Effector memory CD8-positive, alpha-beta T cell (primary cell): ENCODE measurements around the gene PPP2R5D.

Experiments
- ATAC-seq: fragments of 150-1000 bp; cut with Tn5 transposase; replicated peaks from 2 replicates; pipeline ENCODE4 v1.10.0; 2021; ENCODE audit warnings: mild to moderate bottlenecking, moderate library complexity
- DNase-seq, 3 experiments: peaks; one replicate each; pipeline ENCODE4 v3.0.0; 2021
- H3K27ac Mint-ChIP-seq, 2 donors: one replicate each; pipeline ENCODE4 v1.8.0; 2022; ENCODE audit warnings: mild to moderate bottlenecking in 2 of 2, mixed read lengths in 2 of 2, moderate library complexity in 2 of 2
- H3K27me3 Mint-ChIP-seq, 2 donors: one replicate each; pipeline ENCODE4 v1.8.0; 2022; ENCODE audit warnings: mixed read lengths in 2 of 2
- H3K36me3 Mint-ChIP-seq: one replicate; pipeline ENCODE4 v1.8.0; 2022; ENCODE audit warnings: mild to moderate bottlenecking, moderate library complexity, mixed read lengths; ENCODE audit not compliant: insufficient read depth
- H3K4me1 Mint-ChIP-seq, 2 donors: one replicate each; pipeline ENCODE4 v1.8.0; 2022; ENCODE audit warnings: low read depth in 2 of 2, mixed read lengths in 2 of 2
- H3K4me3 Mint-ChIP-seq, 2 donors: one replicate each; pipeline ENCODE4 v1.8.0; 2022; ENCODE audit warnings: mild to moderate bottlenecking in 2 of 2, mixed read lengths in 2 of 2, moderate library complexity in 2 of 2
- H3K9me3 Mint-ChIP-seq, 2 donors: one replicate each; pipeline ENCODE4 v1.8.0; 2022; ENCODE audit warnings: mixed read lengths in 2 of 2

Gene PPP2R5D

GRCh38 chr6:43013097-43013842, 28.9 kb downstream of the PPP2R5D start:
- peak overlapping the region; percentile 94 to 97 for H3K27ac Mint-ChIP-seq
- peaks cover 21% of the 10 kb centered on the region for H3K36me3 Mint-ChIP-seq
- DNase-seq (peak in 1 of 3 experiments; percentile 3), ATAC-seq (peak; percentile 21)
- H3K9me3 Mint-ChIP-seq = no peaks in the 10 kb centered on the region
- H3K4me1 Mint-ChIP-seq = peaks cover 42 to 54% of the 10 kb centered on the region in 2 donors
- H3K27me3 Mint-ChIP-seq = no peaks in the 10 kb centered on the region
- H3K4me3 Mint-ChIP-seq = peak overlapping the region; percentile 90 to 95

DNA sequence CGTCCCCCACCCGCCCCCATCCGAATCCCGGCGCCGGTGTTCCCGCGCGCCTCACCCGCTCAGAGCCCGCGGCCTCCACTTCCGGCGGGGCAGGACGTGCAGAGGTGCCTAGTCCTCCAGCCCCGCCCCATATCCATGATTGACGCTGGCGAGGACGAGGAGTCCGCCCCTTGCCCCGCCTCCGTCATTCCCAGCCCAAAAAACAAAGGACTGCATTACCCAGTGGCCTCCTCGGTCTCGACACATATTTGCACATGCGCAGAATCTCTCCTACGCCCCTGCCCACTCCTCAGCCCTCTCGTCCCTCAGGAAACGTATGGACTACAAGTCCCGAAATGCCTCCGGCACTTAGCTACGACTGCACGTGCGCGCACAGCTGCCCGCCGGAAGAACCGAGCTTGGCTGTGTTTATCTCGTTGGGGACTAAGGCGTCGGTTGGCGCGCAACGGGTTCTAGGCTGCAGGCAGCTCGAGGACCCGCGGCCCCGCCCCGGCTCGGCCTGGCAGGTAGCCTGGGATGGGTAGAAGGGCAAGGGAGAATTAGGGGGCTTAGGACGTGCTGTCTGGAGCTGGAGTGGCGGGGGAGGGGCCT, 29.6 kb downstream of the PPP2R5D start, which contains the start of the genes KLHDC3 and MEA1:
TSS of gene KLHDC3 (plus strand) at position 407 of the 591 bp plus-strand sequence. CDS start 2,944 bp downstream, outside the sequence.
TSS of gene MEA1 (minus strand) at position 104 of the 591 bp plus-strand sequence. CDS start 133 bp downstream, outside the sequence.
- no peaks in the 10 kb centered on the region for H3K27me3 Mint-ChIP-seq
- no peaks in the 10 kb centered on the region for H3K9me3 Mint-ChIP-seq
- H3K4me3 Mint-ChIP-seq = peak within 1 kb of the TSS; percentile 90 to 95
- peak; percentile 96 to 97 (median 97) for DNase-seq
- peak within 1 kb of the TSS; percentile 94 to 97 for H3K27ac Mint-ChIP-seq
- peaks cover 42 to 55% of the 10 kb centered on the region in 2 donors for H3K4me1 Mint-ChIP-seq
- ATAC-seq = peak; percentile 92
- peaks cover 27% of the 10 kb centered on the region for H3K36me3 Mint-ChIP-seq

DNA sequence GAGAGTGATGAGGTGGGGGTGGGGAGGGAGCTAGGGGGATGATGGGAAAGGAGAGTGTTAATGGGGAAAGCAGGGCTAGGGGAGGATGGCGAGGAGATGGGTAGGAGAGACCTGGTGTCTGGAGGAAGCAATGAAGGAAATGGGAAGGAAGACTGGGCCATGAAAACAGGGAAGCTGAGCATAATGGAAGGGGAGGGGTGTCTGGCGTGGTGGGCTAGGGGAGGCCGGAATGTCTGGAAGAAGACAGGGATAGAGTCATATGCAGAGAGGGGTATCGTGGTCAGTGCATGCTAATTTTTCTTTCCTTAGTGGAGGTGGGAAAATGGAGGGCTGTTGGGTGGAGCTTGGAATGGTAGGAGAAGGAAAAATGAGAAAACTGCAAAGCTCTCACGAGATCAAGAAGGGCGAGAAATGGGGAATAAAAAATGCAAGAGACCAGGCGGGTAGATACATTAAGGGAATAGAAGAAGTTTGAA, 30.1 kb downstream of the PPP2R5D start:
- Mint-ChIP-seq H3K27me3 (no peaks in the 10 kb centered on the region), H3K9me3 (no peaks in the 10 kb centered on the region), H3K4me3 (peak overlapping the region; percentile 90 to 95), H3K36me3 (peaks cover 30% of the 10 kb centered on the region), H3K27ac (peak overlapping the region; percentile 94 to 97), H3K4me1 (peaks cover 42 to 55% of the 10 kb centered on the region in 2 donors)
- DNase-seq (no peak), ATAC-seq (no peak)

DNA sequence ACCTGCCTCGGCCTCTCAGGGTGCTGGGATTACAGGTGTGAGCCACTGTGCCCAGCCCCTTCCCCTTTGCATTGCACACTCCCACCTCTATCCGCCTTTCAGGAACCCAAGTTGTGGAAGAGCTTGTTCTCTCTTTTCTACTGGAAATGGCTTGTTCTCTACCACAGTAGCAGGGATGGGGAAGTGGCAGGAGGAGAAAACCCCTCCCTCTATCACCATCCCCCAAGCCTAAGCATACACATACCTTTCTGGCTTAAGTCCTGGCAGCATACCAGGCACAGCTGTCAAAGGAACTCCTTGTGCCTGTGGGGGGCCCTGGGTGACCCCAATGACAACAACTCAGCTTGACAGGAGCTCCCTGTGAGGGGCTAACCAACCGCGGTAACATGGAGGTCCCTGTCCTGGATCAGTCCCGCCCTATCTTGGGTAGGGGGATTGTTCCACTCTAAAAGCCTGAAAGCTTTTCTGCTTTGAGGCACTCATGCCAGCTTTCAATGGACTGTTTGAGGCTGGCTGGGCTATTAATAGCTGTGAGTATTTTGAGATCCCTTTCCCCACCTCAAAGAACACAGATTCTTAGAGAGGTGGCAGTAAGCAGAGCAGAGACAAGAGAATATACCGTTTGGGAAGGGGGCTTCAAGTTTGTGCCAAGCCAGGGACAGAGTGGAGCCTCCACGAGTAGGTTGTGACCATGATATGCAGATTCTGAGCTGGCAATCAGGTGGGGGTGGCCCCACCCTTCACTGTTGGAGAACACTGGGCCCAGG, 32.0 kb downstream of the PPP2R5D start:
- no peak for ATAC-seq
- H3K27me3 Mint-ChIP-seq = no peaks in the 10 kb centered on the region
- H3K9me3 Mint-ChIP-seq = no peaks in the 10 kb centered on the region
- DNase-seq = no peak
- peaks cover 30% of the 10 kb centered on the region for H3K36me3 Mint-ChIP-seq
- peaks cover 42 to 65% of the 10 kb centered on the region in 2 donors for H3K4me1 Mint-ChIP-seq
- peak overlapping the region; percentile 33 to 61 for H3K4me3 Mint-ChIP-seq
- peak overlapping the region; percentile 35 to 87 for H3K27ac Mint-ChIP-seq

GRCh38 chr6:43016943-43017334, 32.6 kb downstream of the PPP2R5D start:
- Mint-ChIP-seq H3K27me3 (no peaks in the 10 kb centered on the region), H3K36me3 (peaks cover 33% of the 10 kb centered on the region), H3K4me1 (peaks cover 39 to 61% of the 10 kb centered on the region in 2 donors), H3K4me3 (no peak overlapping the region), H3K9me3 (no peaks in the 10 kb centered on the region), H3K27ac (no peak overlapping the region)
- no peak for DNase-seq
- ATAC-seq = no peak

DNA sequence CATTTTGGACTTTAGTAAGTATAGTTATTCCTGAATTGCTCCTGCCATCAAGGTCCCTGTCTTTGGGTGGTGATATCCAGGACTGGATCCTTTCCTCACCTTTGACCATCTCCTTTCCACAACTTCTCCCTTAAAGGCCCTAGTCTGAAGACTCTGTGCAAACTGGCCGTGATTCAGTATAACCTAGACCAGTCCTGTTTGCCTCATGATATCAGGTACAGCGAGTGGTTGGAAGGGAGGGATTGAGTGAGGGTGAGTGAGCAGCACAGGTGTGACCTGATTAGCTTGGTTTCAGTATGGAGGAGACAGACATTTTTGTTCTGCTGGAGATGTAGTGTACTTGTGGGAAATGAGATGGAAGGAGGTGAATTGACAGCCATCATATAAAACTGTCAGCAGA, 34.8 kb downstream of the PPP2R5D start:
- peaks cover 28 to 41% of the 10 kb centered on the region in 2 donors for H3K4me1 Mint-ChIP-seq
- ATAC-seq = no peak
- H3K36me3 Mint-ChIP-seq = peaks cover 32% of the 10 kb centered on the region
- no peak overlapping the region for H3K4me3 Mint-ChIP-seq
- no peak overlapping the region for H3K27ac Mint-ChIP-seq
- DNase-seq = no peak
- H3K27me3 Mint-ChIP-seq = no peaks in the 10 kb centered on the region
- no peaks in the 10 kb centered on the region for H3K9me3 Mint-ChIP-seq

DNA sequence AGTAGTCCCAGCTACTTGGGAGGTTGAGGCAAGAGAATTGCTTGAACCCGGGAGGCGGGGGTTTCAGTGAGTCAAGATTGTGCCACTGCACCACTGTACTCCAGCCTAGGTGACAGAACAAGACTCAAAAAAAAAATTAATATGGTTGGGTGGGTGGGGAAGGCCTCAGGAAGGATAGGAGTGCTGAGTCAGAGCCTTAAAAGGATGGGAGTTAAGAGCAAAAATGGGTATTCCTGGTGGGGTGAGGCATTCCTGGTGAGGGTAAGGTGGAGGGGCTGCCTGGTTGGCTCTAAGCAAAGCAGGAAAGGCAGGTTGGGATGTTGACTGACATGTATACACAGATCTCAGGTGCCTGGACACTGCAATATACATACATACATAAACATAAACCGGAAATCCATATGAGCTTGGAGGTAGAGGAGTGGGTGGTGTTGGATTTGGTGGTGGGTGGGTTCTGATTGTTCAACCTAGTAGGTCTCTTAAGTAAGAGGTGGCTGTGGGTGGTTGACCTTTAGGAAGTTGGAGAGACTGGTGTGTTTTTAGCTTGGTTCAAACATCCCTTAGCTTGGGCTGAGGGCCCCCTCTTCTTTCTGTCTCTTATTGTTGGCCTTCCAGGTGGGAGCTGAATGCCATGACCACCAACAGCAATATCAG, 35.8 kb downstream of the PPP2R5D start:
- DNase-seq (no peak), ATAC-seq (no peak)
- Mint-ChIP-seq H3K4me1 (peaks cover 27 to 38% of the 10 kb centered on the region in 2 donors), H3K4me3 (peak overlapping the region; percentile 28 to 42), H3K27ac (peak overlapping the region; percentile 83 to 90), H3K36me3 (peaks cover 37% of the 10 kb centered on the region), H3K9me3 (no peaks in the 10 kb centered on the region), H3K27me3 (no peaks in the 10 kb centered on the region)

DNA sequence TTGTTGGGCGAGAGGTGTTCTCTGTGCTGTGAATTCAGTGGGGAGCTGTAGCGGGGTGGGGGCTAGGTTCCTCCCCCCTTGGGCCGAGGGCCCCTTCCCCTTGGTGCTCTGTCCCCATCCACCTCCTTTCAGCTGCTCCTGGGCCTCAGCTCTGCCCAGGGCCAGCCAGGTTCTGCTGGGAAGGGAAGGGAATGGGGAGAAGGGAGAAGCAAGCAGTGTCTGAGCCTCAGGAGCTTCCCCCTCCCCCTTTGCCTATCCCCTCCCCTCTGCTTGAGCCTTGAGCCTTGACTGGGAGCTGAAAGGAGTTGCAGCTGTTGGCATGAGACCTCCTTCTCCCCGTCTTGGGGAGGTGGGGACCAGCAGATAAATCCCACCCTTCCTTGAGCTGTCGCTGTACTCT, 36.5 kb downstream of the PPP2R5D start:
- Mint-ChIP-seq H3K4me3 (peak overlapping the region; percentile 90 to 97), H3K36me3 (peaks cover 44% of the 10 kb centered on the region), H3K9me3 (no peaks in the 10 kb centered on the region), H3K4me1 (peaks cover 27 to 37% of the 10 kb centered on the region in 2 donors), H3K27ac (peak overlapping the region; percentile 83 to 90), H3K27me3 (no peaks in the 10 kb centered on the region)
- DNase-seq = no peak
- no peak for ATAC-seq

- Mint-ChIP-seq H3K4me1 (peaks cover 21 to 31% of the 10 kb centered on the region in 2 donors), H3K9me3 (no peaks in the 10 kb centered on the region), H3K27me3 (no peaks in the 10 kb centered on the region), H3K4me3 (peak within 1 kb of the TSS; percentile 90 to 97), H3K36me3 (peaks cover 48% of the 10 kb centered on the region), H3K27ac (peak within 1 kb of the TSS; percentile 83 to 90)
- DNase-seq (peak; percentile 31 to 40 (median 38)), ATAC-seq (peak; percentile 82)
Observed at GRCh38 chr6:43021270-43022047, 37.1 kb downstream of the PPP2R5D start, which contains the start of gene RRP36. Gene RRP36 (plus strand): TSS chr6:43021623. CDS start chr6:43021655, 32 bp downstream.

GRCh38 chr6:43024436-43024835, 40.1 kb downstream of the PPP2R5D start:
- Mint-ChIP-seq H3K4me3 (no peak overlapping the region), H3K27me3 (no peaks in the 10 kb centered on the region), H3K4me1 (peaks cover 16 to 22% of the 10 kb centered on the region in 2 donors), H3K9me3 (no peaks in the 10 kb centered on the region), H3K36me3 (peaks cover 61% of the 10 kb centered on the region), H3K27ac (peak overlapping the region; percentile 53 to 71)
- no peak for DNase-seq
- no peak for ATAC-seq

DNA sequence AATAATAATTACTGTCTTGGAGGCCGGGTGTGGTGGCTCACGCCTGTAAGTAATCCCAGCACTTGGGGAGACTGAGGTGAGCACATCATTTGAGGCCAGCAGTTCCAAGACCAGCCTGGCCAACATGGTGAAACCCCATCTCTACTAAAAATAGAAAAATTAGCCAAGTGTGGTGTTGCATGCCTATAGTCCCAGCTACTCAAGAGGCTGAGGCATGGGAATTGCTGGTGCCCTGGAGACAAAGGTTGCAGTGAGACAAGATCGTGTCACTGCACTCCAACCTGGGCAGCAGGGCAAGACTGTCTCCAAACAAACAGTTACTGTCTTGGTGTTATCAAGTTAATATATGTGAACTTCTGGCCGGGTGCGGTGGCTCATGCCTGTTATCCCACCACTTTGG, 42.0 kb downstream of the PPP2R5D start:
- Mint-ChIP-seq H3K36me3 (peaks cover 75% of the 10 kb centered on the region), H3K9me3 (no peaks in the 10 kb centered on the region), H3K27me3 (no peaks in the 10 kb centered on the region), H3K27ac (peak overlapping the region in 1 of 2 donors; percentile 80), H3K4me1 (peaks cover 12 to 16% of the 10 kb centered on the region in 2 donors), H3K4me3 (no peak overlapping the region)
- ATAC-seq (no peak), DNase-seq (no peak)

- Mint-ChIP-seq H3K9me3 (no peaks in the 10 kb centered on the region), H3K36me3 (peaks cover 74% of the 10 kb centered on the region)
Observed at GRCh38 chr6:43029120-43029519, 44.8 kb downstream of the PPP2R5D start.

More at GRCh38 chr6:43029120-43029519, 44.8 kb downstream of the PPP2R5D start:
- no peak for ATAC-seq
- Mint-ChIP-seq H3K27ac (no peak overlapping the region), H3K4me3 (no peak overlapping the region), H3K27me3 (no peaks in the 10 kb centered on the region), H3K4me1 (peaks cover 6 to 10% of the 10 kb centered on the region in 2 donors)
- no peak for DNase-seq
